Measurements from ENCODE around the gene AOX1.

DNA sequence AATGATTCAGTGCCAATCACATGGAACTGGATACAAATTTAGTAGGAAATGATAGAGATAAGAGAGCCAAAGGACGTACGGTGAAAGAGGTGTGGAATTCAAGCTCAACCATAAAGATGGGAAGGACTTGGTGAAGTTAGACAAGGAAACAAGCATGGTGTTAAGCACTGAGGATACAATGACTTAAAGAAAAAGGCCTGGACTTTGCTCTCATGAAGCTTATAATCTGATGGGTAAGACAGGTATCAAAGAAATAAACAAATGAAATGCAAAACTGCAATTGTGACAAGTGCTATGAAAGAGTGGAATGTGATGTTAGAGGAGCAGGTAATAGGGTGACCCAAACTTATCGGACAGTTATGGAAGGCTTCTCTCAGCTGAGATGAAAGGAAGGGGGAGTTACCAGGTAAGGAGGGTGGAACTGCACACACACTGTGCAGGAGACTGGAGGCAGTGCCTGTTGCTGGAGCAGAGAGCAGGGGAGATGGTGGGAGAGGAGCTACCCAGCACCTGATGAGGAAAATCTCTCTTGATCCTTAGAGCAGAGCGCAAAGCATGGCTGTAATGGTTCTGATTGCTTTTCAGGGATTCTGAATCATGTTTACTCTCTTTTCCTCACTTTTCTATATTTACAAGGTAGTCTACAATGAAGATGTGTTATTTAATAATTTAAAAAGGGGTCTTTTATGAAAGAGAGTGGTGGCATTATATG is 118.3 kb downstream of the AOX1 start:
- TF ChIP-seq, protein P1, sequence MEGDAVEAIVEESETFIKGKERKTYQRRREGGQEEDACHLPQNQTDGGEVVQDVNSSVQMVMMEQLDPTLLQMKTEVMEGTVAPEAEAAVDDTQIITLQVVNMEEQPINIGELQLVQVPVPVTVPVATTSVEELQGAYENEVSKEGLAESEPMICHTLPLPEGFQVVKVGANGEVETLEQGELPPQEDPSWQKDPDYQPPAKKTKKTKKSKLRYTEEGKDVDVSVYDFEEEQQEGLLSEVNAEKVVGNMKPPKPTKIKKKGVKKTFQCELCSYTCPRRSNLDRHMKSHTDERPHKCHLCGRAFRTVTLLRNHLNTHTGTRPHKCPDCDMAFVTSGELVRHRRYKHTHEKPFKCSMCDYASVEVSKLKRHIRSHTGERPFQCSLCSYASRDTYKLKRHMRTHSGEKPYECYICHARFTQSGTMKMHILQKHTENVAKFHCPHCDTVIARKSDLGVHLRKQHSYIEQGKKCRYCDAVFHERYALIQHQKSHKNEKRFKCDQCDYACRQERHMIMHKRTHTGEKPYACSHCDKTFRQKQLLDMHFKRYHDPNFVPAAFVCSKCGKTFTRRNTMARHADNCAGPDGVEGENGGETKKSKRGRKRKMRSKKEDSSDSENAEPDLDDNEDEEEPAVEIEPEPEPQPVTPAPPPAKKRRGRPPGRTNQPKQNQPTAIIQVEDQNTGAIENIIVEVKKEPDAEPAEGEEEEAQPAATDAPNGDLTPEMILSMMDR (IDR thresholded peaks at IDR 0.05): no peak
- TF ChIP-seq CBX8 (IDR thresholded peaks at IDR 0.05): no peak
- no peak for TF ChIP-seq EHMT2 (IDR thresholded peaks at IDR 0.05; ENCODE audit: low read depth)
- TF ChIP-seq BHLHE40 (IDR thresholded peaks at IDR 0.05; ENCODE audit: low read depth, low read length): no peak
- TF ChIP-seq FOSL2 (IDR thresholded peaks at IDR 0.05): no peak
- TF ChIP-seq FOSL2 (CRISPR knock-in tag; IDR thresholded peaks at IDR 0.05): no peak
- no peak for TF ChIP-seq JUNB (IDR thresholded peaks at IDR 0.05)
- no peak for TF ChIP-seq JUN (IDR thresholded peaks at IDR 0.05)
- TF ChIP-seq EP300 (IDR thresholded peaks at IDR 0.05): no peak
- TF ChIP-seq, protein P2, sequence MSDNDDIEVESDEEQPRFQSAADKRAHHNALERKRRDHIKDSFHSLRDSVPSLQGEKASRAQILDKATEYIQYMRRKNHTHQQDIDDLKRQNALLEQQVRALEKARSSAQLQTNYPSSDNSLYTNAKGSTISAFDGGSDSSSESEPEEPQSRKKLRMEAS (IDR thresholded peaks at IDR 0.05): no peak
